K562 (cell line): Measurements from ENCODE around the gene C16orf74. TPM values are rescaled to one million over a fixed set of nuclear protein-coding genes. Genes with fewer than 3 reads are reported as not detected.

Experiments used
- ATAC-seq: fragments of 200-7000 bp; cut with Tn5 transposase; 3 replicates; pipeline ENCODE4 v1.9.1; 2020; ENCODE audit warnings: moderate library complexity
- BruUV-seq: library from RNA; stranded (reverse); fragments of 400-500 nt; replicated peaks from 2 replicates; lab custom pipeline; 2021; lab: Mats Ljungman, UMichigan
- CTCF ChIA-PET: fragments of 300-600 bp; formaldehyde crosslinking; extraction: SDS; loops from one replicate; lab custom pipeline; 2021; ENCODE audit warnings: low intra/inter-chr PET ratio; lab: Yijun Ruan, JAX
- POLR2A ChIA-PET: fragments of 300-600, 350-650 bp; sonication (Branson Sonifier 250); formaldehyde crosslinking; extraction: SDS; loops from one replicate; lab custom pipeline; 2021; ENCODE audit warnings: antibody characterized with exemption, inconsistent platforms; lab: Yijun Ruan, JAX
- DNase-seq, 4 experiments: peaks; one replicate each; pipeline versions ENCODE4 v3.0.0 to v3.0.0-alpha.2; 2011 to 2018; ENCODE audit warnings: low spot score in 3 of 4, mixed read lengths in 3 of 4; ENCODE audit errors: extremely low read depth in 1 of 4
- FAIRE-seq: peaks from 2 replicates; lab custom pipeline; 2011; peaks lifted over from hg19 to GRCh38; lab: Jason Lieb, UNC
- H2AFZ ChIP-seq: 2 replicates; pipeline ENCODE4 v1.6.0; 2011; ENCODE audit warnings: low read depth, low read length, control low read depth, inconsistent platforms
- H3K27ac ChIP-seq: fragments of 200-600 bp; 3 replicates; pipeline ENCODE4 v1.8.0; 2011; ENCODE audit warnings: low read depth, mild to moderate bottlenecking, control low read depth, inconsistent platforms, low read length, moderate library complexity, mixed read lengths; ENCODE audit errors: extremely low read depth
- H3K27me3 ChIP-seq, 2 experiments: fragments of 300-600 bp in 1 of 2; 2 replicates in 1 of 2; 3 replicates in 1 of 2; pipeline versions ENCODE4 v1.6.0 to v1.8.0; 2011; ENCODE audit warnings: inconsistent platforms in 2 of 2, low read length in 2 of 2, mild to moderate bottlenecking in 1 of 2, mixed read lengths in 1 of 2, moderate library complexity in 1 of 2; ENCODE audit not compliant: control insufficient read depth in 2 of 2, insufficient read depth in 2 of 2
- H3K36me3 ChIP-seq: fragments of 300-600 bp; 3 replicates; pipeline ENCODE4 v1.8.0; 2011; ENCODE audit warnings: mild to moderate bottlenecking, low read length, inconsistent platforms; ENCODE audit not compliant: control insufficient read depth, insufficient read depth
- H3K4me1 ChIP-seq, 2 experiments: fragments of 200-600 bp in 1 of 2; replicated peaks in 1 of 2; 2 replicates in 1 of 2; 3 replicates in 1 of 2; pipeline versions ENCODE4 v1.5.1 to v1.8.0; 2011; ENCODE audit warnings: inconsistent platforms in 2 of 2, low read length in 2 of 2, mild to moderate bottlenecking in 1 of 2, mixed read lengths in 1 of 2, moderate library complexity in 1 of 2; ENCODE audit not compliant: control insufficient read depth in 2 of 2, insufficient read depth in 2 of 2
- H3K4me2 ChIP-seq: 2 replicates; pipeline ENCODE4 v1.6.1; 2011; ENCODE audit warnings: low read length, control low read depth, inconsistent platforms, mixed read lengths; ENCODE audit not compliant: insufficient read depth
- H3K4me3 ChIP-seq: fragments of 200-600 bp; sonication (generic), shearing (Covaris generic); 2 replicates; pipeline ENCODE4 v1.5.1; 2016; ENCODE audit warnings: control low read depth, inconsistent platforms
- H3K79me2 ChIP-seq: fragments of 200-600 bp; 3 replicates; pipeline ENCODE4 v1.8.0; 2011; ENCODE audit warnings: low read length, inconsistent platforms; ENCODE audit not compliant: control insufficient read depth, insufficient read depth
- H3K9ac ChIP-seq, 2 experiments: 2 replicates each; pipeline versions ENCODE4 v1.6.0 to v1.6.1; 2011; ENCODE audit warnings: low read depth in 2 of 2, low read length in 2 of 2, control low read depth in 1 of 2, inconsistent platforms in 1 of 2, mild to moderate bottlenecking in 1 of 2, mixed read lengths in 1 of 2; ENCODE audit not compliant: insufficient read depth in 1 of 2
- H3K9me1 ChIP-seq: one replicate; pipeline ENCODE4 v1.6.0; 2011; ENCODE audit warnings: inconsistent platforms, mild to moderate bottlenecking, low read length, moderate library complexity; ENCODE audit not compliant: control insufficient read depth, insufficient read depth
- H3K9me3 ChIP-seq: replicated peaks from 2 replicates; pipeline ENCODE4 v1.5.1; 2011; ENCODE audit warnings: low read depth, low read length, inconsistent platforms; ENCODE audit not compliant: control insufficient read depth, insufficient read depth
- H4K20me1 ChIP-seq: replicated peaks from 2 replicates; pipeline ENCODE4 v1.6.1; 2011; ENCODE audit warnings: low read length, inconsistent platforms, mixed read lengths; ENCODE audit not compliant: control insufficient read depth, insufficient read depth
- ARID2 ChIP-seq: fragments of 450-650 bp; IDR thresholded peaks from 2 replicates; pipeline ENCODE4 v1.6.1; 2017; ENCODE audit warnings: antibody characterized with exemption, mild to moderate bottlenecking
- CBFA2T3 ChIP-seq: fragments of 450-650 bp; IDR thresholded peaks from 2 replicates; pipeline ENCODE4 v1.6.1; 2017
- GABPA ChIP-seq: fragments of 200-800 bp; sonication (Bioruptor generic); conservative IDR thresholded peaks from 2 replicates; pipeline ENCODE4 v1.6.1; 2016; ENCODE audit warnings: low read depth, missing genetic modification characterization, missing compliant biosample characterization
- GABPB1 ChIP-seq: sonication (generic); formaldehyde crosslinking; IDR thresholded peaks from 2 replicates; pipeline ENCODE4 v1.8.0; 2022; ENCODE audit warnings: mild to moderate bottlenecking, missing genetic modification reagents
- GTF2F1 ChIP-seq: IDR thresholded peaks from 2 replicates; pipeline ENCODE4 v1.6.1; 2011; ENCODE audit warnings: low read depth, low read length, improper control_type of control experiment
- ILF3 ChIP-seq: fragments of 450-650 bp; IDR thresholded peaks from 2 replicates; pipeline ENCODE4 v1.6.1; 2018; ENCODE audit warnings: antibody characterized with exemption, mild to moderate bottlenecking, moderate library complexity, borderline replicate concordance
- MAFF ChIP-seq: IDR thresholded peaks from 2 replicates; pipeline ENCODE4 v1.6.1; 2012; ENCODE audit warnings: low read length, improper control_type of control experiment
- MNT ChIP-seq, 2 experiments: fragments of 450-650 bp; conservative IDR thresholded peaks; 2 replicates each; pipeline ENCODE4 v1.6.1; 2017; ENCODE audit warnings: mild to moderate bottlenecking in 2 of 2, moderate library complexity in 2 of 2
- NKRF ChIP-seq: fragments of 450-650 bp; IDR thresholded peaks from 2 replicates; pipeline ENCODE4 v1.6.1; 2016; ENCODE audit warnings: borderline replicate concordance
- NR3C1 ChIP-seq: sonication (generic); formaldehyde crosslinking; IDR thresholded peaks from 2 replicates; pipeline ENCODE4 v1.8.1; 2022; ENCODE audit warnings: missing genetic modification reagents
- PPARD ChIP-seq: fragments of 250-450 bp; sonication (Bioruptor Pico); IDR thresholded peaks from 2 replicates; pipeline ENCODE4 v1.8.0; 2022; ENCODE audit warnings: inconsistent platforms, mild to moderate bottlenecking, moderate library complexity
- PTBP1 ChIP-seq: fragments of 200-400 bp; formaldehyde crosslinking; IDR thresholded peaks from 2 replicates; pipeline ENCODE4 v1.6.1; 2017; ENCODE audit warnings: low read depth, low read length
- RFX1 ChIP-seq: fragments of 450-650 bp; IDR thresholded peaks from 2 replicates; pipeline ENCODE4 v1.6.1; 2016; ENCODE audit warnings: mild to moderate bottlenecking, moderate library complexity
- TBP ChIP-seq: optimal IDR thresholded peaks from 2 replicates; pipeline ENCODE3; 2011; ENCODE audit warnings: low read depth, low read length, improper control_type of control experiment
- ZBTB1 ChIP-seq: sonication (generic); formaldehyde crosslinking; IDR thresholded peaks from 2 replicates; pipeline ENCODE4 v1.8.1; 2023; ENCODE audit warnings: missing genetic modification reagents, low read depth, mild to moderate bottlenecking, borderline replicate concordance
- ZBTB5 ChIP-seq: fragments of 450-650 bp; IDR thresholded peaks from 2 replicates; pipeline ENCODE4 v1.6.1; 2017; ENCODE audit warnings: antibody characterized with exemption
- ZNF57 ChIP-seq: fragments of 450-650 bp; formaldehyde crosslinking; IDR thresholded peaks from 2 replicates; pipeline ENCODE4 v1.4.0; 2020; ENCODE audit warnings: mild to moderate bottlenecking, moderate library complexity
- ZNF586 ChIP-seq: fragments of 450-650 bp; formaldehyde crosslinking; conservative IDR thresholded peaks from 2 replicates; pipeline ENCODE4 v1.4.0; 2020; ENCODE audit warnings: mild to moderate bottlenecking, moderate library complexity
- WGBS: fragments of 100-300 bp; shearing (Covaris generic); methylation state at CpG from one replicate; pipeline ENCODE4 v1.1.6; 2016; ENCODE audit warnings: low coverage, mixed read lengths; ENCODE audit not compliant: insufficient coverage; ENCODE audit errors: missing lambda C conversion rate; 5-methylcytosine and 5-hydroxymethylcytosine counted together
- in situ Hi-C: fragments of 300-500 bp; cut with MboI; formaldehyde crosslinking; loops from 4 replicates; pipeline ENCODE4 v1.15.0; 2018; ENCODE audit warnings: inconsistent platforms, mixed read lengths
- intact Hi-C: fragments of 100-400 bp; cut with micrococcal nuclease; formaldehyde crosslinking; loops from 2 replicates; pipeline ENCODE4 v1.14.2; 2022
- polyA plus RNA-seq, 8 experiments: library from polyadenylated mRNA; depleted of rRNA in 4 of 8; stranded (reverse) in 5 of 8; unstranded in 3 of 8; fragments of >200 nt; fragmentation: Nextera tagmentation in 2 of 8; fragmentation: Illumina TruSeq in 1 of 8; extraction: Ambion mirVana in 2 of 8; extraction: Trizol in 1 of 8; gene quantifications; 2 replicates each; pipeline versions ENCODE4 v1.2.1 to v1.2.3, GENCODE V29; 2011 to 2014; ENCODE audit warnings: inconsistent platforms in 1 of 8, missing spikeins in 1 of 8
- total RNA-seq, 7 experiments: library from RNA; depleted of rRNA in 6 of 7; stranded (reverse); fragments of >200 nt in 6 of 7; fragmentation: Illumina TruSeq in 2 of 7; extraction: Trizol in 2 of 7; gene quantifications; 2 replicates each; pipeline versions ENCODE4 v1.2.1 to v1.2.3, GENCODE V29; 2011 to 2021; ENCODE audit warnings: low replicate concordance in 1 of 7

C16orf74 gene
- total and polyA plus RNA-seq, 9 of the 15 experiments (the other 6 are each of a cell fraction or from before 2014, with no cell fraction given) = not detected

- Histone ChIP-seq H3K79me2 (no peaks in the 10 kb centered on the region), H3K36me3 (no peaks in the 10 kb centered on the region), H3K27ac (no peak overlapping the region), H3K9me1 (peaks cover 4% of the 10 kb centered on the region), H3K4me1 (peaks cover 0 to 32% of the 10 kb centered on the region in 2 experiments; a peak in 2 of 5 replicates), H3K9ac (peak overlapping the region in 1 of 2 experiments; percentile 35; a peak in 2 of 4 replicates), H3K27me3 (peaks cover 41 to 71% of the 10 kb centered on the region in 2 experiments; a peak in 4 of 5 replicates), H3K4me2 (no peak overlapping the region), H3K9me3 (no peaks in the 10 kb centered on the region), H3K4me3 (peak overlapping the region; percentile 19; the same call in 1 of the 2 replicates), H2AFZ (no peak overlapping the region), H4K20me1 (peaks cover 36% of the 10 kb centered on the region)
- peak in 2 of 4 experiments; percentile 33 to 39 for DNase-seq
- no peak for ATAC-seq
- no peak for FAIRE-seq
- ChIA-PET POLR2A (no interaction called here), CTCF (interaction anchor here (0.6 kb wide), 1 partner anchor 10 kb away, joined by 3 read pairs; no protein-coding TSS in a partner anchor)
- in situ Hi-C loops = no loop called here
- intact Hi-C loops = no loop called here
- no TSS peak for BruUV-seq
- WGBS = 4% methylated on average over 46 of the region's 51 CpGs
- no peak for TF ChIP-seq MNT (conservative IDR thresholded peaks at IDR 0.05)
- TF ChIP-seq NKRF = no peak
- no peak for TF ChIP-seq CBFA2T3
- no peak for TF ChIP-seq GABPB1
- TF ChIP-seq ZBTB1 (CRISPR knock-in tag) = no peak
- TF ChIP-seq ILF3 = no peak
- TF ChIP-seq NR3C1 (CRISPR knock-in tag) = no peak
- no peak for TF ChIP-seq GTF2F1
- no peak for TF ChIP-seq GABPA
- no peak for TF ChIP-seq PPARD (CRISPR knock-in tag)
- TF ChIP-seq RFX1 = no peak
- no peak for TF ChIP-seq ZBTB5
- TF ChIP-seq ZNF57 = no peak
- TF ChIP-seq MAFF = no peak
- TF ChIP-seq ARID2 = no peak
- TF ChIP-seq ZNF586 (CRISPR knock-in tag) = no peak
- TF ChIP-seq TBP = no peak
- TF ChIP-seq PTBP1 = no peak
These were observed 610 bp downstream of the C16orf74 start for GRCh38 chr16:85750146-85750826.
